PC-3 (cell line): ENCODE measurements around the gene RPL39.

ENCODE experiments used
- CTCF ChIP-seq: fragments of 300-600 bp; sonication (generic); conservative IDR thresholded peaks from 2 replicates; pipeline ENCODE4 v1.5.1; 2017; ENCODE audit warnings: antibody characterized with exemption, low read depth, mild to moderate bottlenecking, low read length
- EZH2 ChIP-seq: fragments of 300-600 bp; sonication (generic); IDR thresholded peaks from one replicate; pipeline ENCODE4 v1.6.1; 2017; ENCODE audit warnings: antibody characterized with exemption, mild to moderate bottlenecking, low read length; ENCODE audit not compliant: unreplicated experiment
- EZH2phosphoT487 ChIP-seq: fragments of 300-600 bp; sonication (generic); IDR thresholded peaks from 2 replicates; pipeline ENCODE4 v1.6.1; 2018; ENCODE audit warnings: mild to moderate bottlenecking, antibody characterized with exemption, low read length, borderline replicate concordance

GRCh38 chrX:119759248-119759766, 32.1 kb downstream of the RPL39 start:
- no peak for TF ChIP-seq EZH2
- no peak for TF ChIP-seq CTCF
- no peak for TF ChIP-seq EZH2phosphoT487
